Measurements from ENCODE around the gene ZNF148. TPM values are rescaled to one million over a fixed set of nuclear protein-coding genes. Genes with fewer than 3 reads are reported as not detected.

The ZNF148 gene
- total and polyA plus RNA-seq, 7 donors, result 3.5 to 29.8 (median 22.7) TPM

GRCh38 chr3:125250973-125251372 is 124.2 kb downstream of the ZNF148 start:
- Histone ChIP-seq H3K9me3 (no peaks in the 10 kb centered on the region), H3K36me3 (ENCODE audit: insufficient read depth in 1 of 2, low read depth in 1 of 2) (no peaks in the 10 kb centered on the region), H3K27ac (no peak overlapping the region), H3K4me1 (no peaks in the 10 kb centered on the region), H3K27me3 (ENCODE audit: insufficient read depth in 3 of 3, low read length in 2 of 3) (no peaks in the 10 kb centered on the region), H3K4me3 (no peak overlapping the region)
- no peak for ATAC-seq
- no peak for TF ChIP-seq CTCF (IDR thresholded peaks at IDR 0.05)
- no peak for DNase-seq
- WGBS, 3 donors, result 96 to 98% (median 98%) methylated on average over 2 of the region's 2 CpGs
- intact Hi-C loops (cut with DNase I), result no loop called here

GRCh38 chr3:125246237-125246636 is 128.9 kb downstream of the ZNF148 start:
- Histone ChIP-seq H3K9me3 (no peaks in the 10 kb centered on the region), H3K36me3 (ENCODE audit: insufficient read depth in 1 of 2, low read depth in 1 of 2) (no peaks in the 10 kb centered on the region), H3K27ac (no peak overlapping the region), H3K4me1 (no peaks in the 10 kb centered on the region), H3K27me3 (ENCODE audit: insufficient read depth in 3 of 3, low read length in 2 of 3) (no peaks in the 10 kb centered on the region), H3K4me3 (no peak overlapping the region)
- DNase-seq (no peak), ATAC-seq (no peak)
- TF ChIP-seq CTCF (IDR thresholded peaks at IDR 0.05), result no peak
- WGBS, 3 donors, result 93 to 100% (median 97%) methylated on average over 1 of the region's 1 CpG
- intact Hi-C loops (cut with DNase I), result no loop called here

- H3K4me1 ChIP-seq, result no peaks in the 10 kb centered on the region
- intact Hi-C loops (cut with DNase I), result no loop called here
- no peak overlapping the region for H3K27ac ChIP-seq
- H3K36me3 ChIP-seq (ENCODE audit: insufficient read depth in 1 of 2, low read depth in 1 of 2), result no peaks in the 10 kb centered on the region
- no peaks in the 10 kb centered on the region for H3K9me3 ChIP-seq
- no peaks in the 10 kb centered on the region for H3K27me3 ChIP-seq (ENCODE audit: insufficient read depth in 3 of 3, low read length in 2 of 3)
- ATAC-seq (no peak), DNase-seq (no peak)
- H3K4me3 ChIP-seq, result no peak overlapping the region
- TF ChIP-seq CTCF (IDR thresholded peaks at IDR 0.05), result no peak
Observed at GRCh38 chr3:125245521-125245920, 129.6 kb downstream of the ZNF148 start.

- no peak overlapping the region for H3K27ac ChIP-seq
- TF ChIP-seq CTCF (IDR thresholded peaks at IDR 0.05), result no peak
- DNase-seq (no peak), ATAC-seq (no peak)
- 60 to 70% (median 65%) methylated on average over 4 of the region's 4 CpGs for WGBS, 3 donors
- no peak overlapping the region for H3K4me3 ChIP-seq
- H3K4me1 ChIP-seq, result no peaks in the 10 kb centered on the region
- H3K27me3 ChIP-seq (ENCODE audit: insufficient read depth in 3 of 3, low read length in 2 of 3), result no peaks in the 10 kb centered on the region
- no peaks in the 10 kb centered on the region for H3K9me3 ChIP-seq
- H3K36me3 ChIP-seq (ENCODE audit: insufficient read depth in 1 of 2, low read depth in 1 of 2), result peaks cover 0 to 4% of the 10 kb centered on the region in 2 donors
- intact Hi-C loops (cut with DNase I), result no loop called here
Observed at GRCh38 chr3:125240496-125240895, 134.6 kb downstream of the ZNF148 start.

GRCh38 chr3:125239266-125239665 is 135.9 kb downstream of the ZNF148 start:
- Histone ChIP-seq H3K9me3 (no peaks in the 10 kb centered on the region), H3K27ac (no peak overlapping the region), H3K4me3 (no peak overlapping the region), H3K27me3 (ENCODE audit: insufficient read depth in 3 of 3, low read length in 2 of 3) (no peaks in the 10 kb centered on the region), H3K36me3 (ENCODE audit: insufficient read depth in 1 of 2, low read depth in 1 of 2) (peaks cover 0 to 6% of the 10 kb centered on the region in 2 donors), H3K4me1 (no peaks in the 10 kb centered on the region)
- WGBS, 3 donors, result 82 to 87% (median 85%) methylated on average over 3 of the region's 3 CpGs
- intact Hi-C loops (cut with DNase I), result no loop called here
- ATAC-seq (no peak), DNase-seq (no peak)
- no peak for TF ChIP-seq CTCF (IDR thresholded peaks at IDR 0.05)

Measured in psoas muscle (tissue), 8 donors.